GM23248 (cell line): ENCODE data around the gene PRMT5.

ENCODE experiments used
- EZH2 ChIP-seq: fragments of 200-600 bp; sonication (generic); IDR thresholded peaks from 2 replicates; pipeline ENCODE4 v1.6.1; 2018; ENCODE audit warnings: antibody characterized with exemption, mild to moderate bottlenecking; ENCODE audit not compliant: insufficient read depth, poor library complexity, severe bottlenecking
- EZH2phosphoT487 ChIP-seq: fragments of 200-600 bp; sonication (generic); IDR thresholded peaks from 2 replicates; pipeline ENCODE4 v1.6.1; 2018; ENCODE audit warnings: antibody characterized with exemption, moderate library complexity, mild to moderate bottlenecking, low read depth; ENCODE audit not compliant: insufficient read depth

GRCh38 chr14:22884738-22885523 is 44.2 kb downstream of the PRMT5 start:
- TF ChIP-seq EZH2phosphoT487 (no peak), EZH2 (no peak)
